Stimulated activated CD8-positive, alpha-beta memory T cell treated with anti-CD3 and anti-CD28 coated beads, Interleukin-4, amount 100 ng/mL, for 4 hours (primary cell): ENCODE data around the gene FAM227B.
"Not testable (repeated sequence)": the region's sequence is repeated elsewhere in the genome, so short reads cannot be mapped to it uniquely, and the experiment has no call there.

Source experiments
- DNase-seq, 2 donors: peaks; one replicate each; pipeline ENCODE4 v3.0.0-alpha.2; 2020; ENCODE audit warnings: low read depth in 2 of 2, low spot score in 1 of 2

Gene FAM227B

DNA sequence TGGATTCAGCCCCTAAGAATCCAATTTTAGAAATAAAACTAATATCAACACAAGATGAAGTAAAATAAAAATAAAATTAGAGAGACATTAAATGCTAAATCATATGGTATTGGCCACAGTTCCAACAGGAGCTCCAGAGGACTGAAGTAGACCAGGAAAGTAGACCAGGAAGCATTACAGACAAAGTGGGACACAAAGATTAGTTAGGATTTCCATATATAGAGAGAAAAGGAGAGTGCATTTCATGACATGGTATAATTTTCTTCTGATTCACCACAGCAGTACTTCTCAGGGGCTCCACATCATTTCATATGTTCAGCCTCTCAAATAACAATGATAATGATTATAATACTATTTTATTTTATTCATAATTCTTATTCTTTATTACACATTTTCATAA, 179.3 kb downstream of the FAM227B start:
- no peak for DNase-seq

DNA sequence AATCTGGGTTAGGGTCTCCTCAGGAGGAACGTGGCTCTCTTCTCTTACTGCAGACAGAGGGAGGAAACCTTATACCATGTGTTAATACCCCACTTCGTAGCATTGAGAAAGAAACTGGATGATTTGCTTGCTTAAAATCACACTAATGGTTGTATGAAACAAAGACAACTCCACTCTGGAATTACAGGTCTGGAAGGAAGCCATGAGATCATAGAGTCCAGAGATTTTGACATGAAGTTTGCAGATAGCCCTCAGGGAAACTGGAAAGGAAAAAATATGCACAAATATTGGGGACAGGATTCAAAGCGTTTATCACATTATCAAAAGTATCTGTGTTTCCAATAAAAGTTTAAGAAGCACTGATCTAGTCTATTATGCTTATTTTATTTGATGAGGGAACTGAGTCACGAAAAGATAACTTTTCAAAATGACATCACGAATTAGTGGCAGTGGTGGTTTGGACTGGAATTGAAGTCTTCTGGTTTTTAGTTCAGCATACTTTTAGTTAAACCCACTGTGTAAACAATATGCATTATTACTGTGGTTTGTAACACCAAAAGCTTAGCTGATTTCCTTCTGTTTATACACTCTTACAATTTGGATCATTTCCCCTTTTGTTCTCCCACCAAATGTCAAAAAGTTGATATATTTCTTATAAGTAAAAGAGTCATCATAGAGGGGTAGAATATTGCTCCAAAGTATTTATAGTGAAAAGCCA, 180.8 kb downstream of the FAM227B start:
- no peak for DNase-seq

DNA sequence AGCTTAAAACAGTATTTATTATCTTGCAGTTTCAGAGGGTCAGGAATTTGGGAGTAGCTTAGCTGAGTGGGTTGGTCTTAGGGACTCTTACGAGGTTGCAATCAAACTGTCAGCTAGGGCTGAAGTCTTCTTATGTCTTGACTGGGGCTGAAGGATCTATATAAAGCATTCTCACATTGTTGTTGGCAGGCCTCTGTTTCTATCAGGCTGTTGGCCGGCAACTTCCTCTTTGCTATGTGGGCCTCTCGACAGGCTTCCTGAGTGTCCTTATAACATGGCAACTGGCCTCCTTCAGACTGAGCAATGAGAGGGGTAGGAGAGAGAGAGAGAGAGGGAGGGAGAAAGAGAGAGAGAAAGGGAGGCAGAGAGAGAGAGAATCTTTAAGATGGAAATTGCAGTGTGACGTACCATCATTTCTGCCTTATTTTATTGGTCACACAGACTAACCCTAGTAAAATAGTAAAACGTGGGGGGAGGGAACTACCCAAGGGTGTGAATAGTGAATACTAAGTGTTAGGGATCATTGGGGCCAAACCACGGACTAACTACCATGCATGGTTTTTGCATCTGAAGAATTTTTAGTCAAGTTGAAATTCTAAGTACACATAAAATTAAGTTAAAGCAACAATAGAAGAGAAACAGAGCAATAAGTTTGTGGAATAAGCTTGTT, 181.5 kb downstream of the FAM227B start:
- DNase-seq = no peak

DNA sequence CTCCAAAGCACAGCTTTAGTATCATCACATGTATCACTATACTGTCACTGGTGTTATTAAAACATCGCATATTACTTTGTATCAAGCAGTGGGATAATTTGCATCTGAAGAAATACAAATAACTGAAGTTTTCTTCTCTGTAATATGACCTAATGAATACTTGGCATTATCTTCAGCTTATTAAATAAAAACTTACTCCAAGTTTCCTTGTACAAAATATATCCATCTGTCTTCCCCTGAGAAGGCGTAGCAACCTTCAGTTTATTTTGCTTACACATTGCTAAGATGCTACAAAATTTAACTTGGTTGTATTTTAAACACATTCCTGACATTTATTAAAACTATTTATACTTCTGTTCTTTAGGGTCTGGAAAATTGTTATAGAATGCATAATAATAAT, 183.9 kb downstream of the FAM227B start:
- no peak for DNase-seq

DNA sequence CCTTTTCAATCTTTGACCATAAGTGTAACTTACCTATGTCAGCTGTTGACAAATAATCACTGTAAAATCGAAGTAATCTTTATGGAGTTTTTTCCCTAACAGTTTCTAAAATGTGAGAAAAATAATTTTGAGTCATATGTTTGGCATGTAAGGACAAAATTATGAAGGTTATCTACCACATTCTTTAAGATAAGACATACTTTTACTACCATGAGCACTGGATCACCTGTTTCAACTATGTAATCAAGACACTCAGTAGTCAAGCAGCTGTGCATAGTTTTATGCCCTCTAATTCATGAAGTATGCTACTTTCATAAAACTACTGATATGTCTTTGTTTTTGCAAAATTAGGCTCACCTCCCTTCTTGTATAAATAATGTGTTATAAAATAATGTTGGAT, 185.4 kb downstream of the FAM227B start:
- no peak for DNase-seq

DNA sequence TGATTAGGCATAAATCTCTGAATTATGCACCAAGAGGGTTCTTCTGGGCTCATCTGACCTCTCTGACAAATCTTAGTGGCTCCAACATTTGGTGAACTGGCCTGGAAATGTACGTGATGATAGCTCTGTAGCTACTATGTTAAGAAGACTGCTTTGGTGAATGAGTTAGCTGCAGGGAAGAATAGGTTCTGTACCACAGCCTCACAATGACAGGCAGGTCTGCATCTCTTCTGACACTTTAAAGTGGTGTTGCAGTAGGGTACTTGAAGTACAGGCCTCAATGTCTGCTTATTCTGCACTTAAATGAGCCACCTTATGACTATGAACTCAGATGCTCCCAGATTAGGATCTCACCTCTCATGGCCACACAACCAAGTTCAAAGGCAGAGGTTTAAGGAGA, 190.6 kb downstream of the FAM227B start:
- no peak for DNase-seq

DNA sequence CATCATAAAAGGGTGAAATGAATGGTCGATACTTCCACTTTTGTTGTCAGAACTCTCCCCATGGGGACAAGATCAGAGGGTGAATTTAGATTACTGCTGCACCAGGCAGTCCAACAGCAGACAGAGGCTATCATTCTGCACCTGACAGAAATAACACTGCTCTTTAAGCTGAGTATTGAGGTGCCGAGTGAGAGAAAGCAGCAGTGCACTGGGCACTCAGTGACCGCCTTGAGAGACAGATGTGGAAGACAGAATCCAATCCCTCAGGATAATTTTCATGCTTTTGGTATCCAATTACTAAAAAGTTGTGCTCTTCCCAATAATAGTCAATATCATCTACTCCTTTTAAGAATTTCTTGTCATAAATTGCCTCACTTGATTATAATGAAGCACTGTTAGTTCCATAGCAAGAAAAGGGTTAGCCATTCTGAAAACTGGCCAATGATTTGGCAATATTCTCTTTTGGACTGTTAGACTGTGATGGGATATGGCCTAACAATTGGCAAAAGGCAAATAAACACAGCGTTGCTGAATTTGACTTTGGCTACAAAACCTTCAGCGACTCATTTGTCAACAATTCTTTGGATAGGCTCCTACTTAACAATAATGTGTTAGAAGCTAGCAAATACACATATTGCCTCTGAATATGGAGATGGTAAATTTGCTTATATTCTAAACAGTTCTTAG, 192.1 kb downstream of the FAM227B start:
- no peak for DNase-seq

DNA sequence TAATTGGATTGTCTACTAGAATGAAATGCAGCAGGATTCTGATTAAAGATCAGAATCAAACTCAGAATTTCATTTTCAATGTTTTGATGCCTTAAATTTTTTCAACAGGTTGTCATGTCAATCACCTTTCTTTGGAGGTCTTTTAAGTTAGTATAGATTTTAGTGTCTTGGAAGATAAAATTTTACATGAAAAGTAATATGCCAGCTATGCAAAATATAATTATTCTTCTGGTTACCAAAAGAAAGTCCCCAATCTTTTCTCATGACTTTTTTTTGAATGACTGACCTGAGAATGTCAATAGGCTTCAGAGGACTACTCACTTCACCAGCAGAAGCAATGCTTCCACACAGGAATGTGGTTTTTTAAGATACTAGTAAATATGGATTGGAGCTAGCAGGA, 193.2 kb downstream of the FAM227B start:
- DNase-seq = no peak

DNA sequence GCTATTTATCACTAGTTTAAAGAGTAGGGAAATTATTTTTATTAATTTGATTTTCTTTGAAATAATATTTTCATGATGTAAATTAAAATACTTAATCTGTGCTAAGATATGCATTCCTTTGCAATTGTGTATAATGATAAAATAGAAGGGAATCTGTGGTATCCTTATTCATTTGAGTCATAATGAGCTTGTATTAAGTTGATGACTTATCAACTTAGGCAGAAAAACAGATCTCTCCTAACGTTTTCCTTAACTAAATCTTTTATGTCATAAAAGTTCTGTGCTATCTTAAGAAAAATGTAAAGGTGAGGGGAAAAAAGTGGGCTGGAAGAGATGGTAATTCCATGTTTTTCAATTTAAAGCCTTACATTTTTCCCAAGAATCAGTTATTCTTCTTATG, 195.7 kb downstream of the FAM227B start:
- DNase-seq = no peak

DNA sequence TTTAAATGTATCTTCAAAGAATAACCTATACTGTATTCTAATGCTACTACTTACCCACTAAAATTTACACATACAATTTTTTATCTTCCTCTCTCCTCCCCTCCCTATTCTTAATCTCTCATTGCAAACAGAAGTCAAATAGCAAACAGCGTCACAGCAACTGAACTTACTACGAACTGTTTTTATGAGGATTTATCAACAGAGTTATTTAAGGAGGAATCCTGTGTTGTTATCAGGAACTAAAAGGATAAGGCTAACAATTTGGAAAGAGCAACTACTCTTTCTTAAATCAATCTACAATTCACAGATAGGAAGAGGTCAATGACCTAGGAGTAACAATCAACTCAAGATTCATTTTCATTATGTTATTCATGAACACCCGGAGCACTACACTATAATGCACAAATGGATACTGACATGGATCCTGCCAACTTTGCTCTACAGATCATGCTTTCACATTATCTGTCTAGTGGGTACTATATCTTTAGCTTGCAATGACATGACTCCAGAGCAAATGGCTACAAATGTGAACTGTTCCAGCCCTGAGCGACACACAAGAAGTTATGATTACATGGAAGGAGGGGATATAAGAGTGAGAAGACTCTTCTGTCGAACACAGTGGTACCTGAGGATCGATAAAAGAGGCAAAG, 196.6 kb downstream of the FAM227B start:
- no peak for DNase-seq

DNA sequence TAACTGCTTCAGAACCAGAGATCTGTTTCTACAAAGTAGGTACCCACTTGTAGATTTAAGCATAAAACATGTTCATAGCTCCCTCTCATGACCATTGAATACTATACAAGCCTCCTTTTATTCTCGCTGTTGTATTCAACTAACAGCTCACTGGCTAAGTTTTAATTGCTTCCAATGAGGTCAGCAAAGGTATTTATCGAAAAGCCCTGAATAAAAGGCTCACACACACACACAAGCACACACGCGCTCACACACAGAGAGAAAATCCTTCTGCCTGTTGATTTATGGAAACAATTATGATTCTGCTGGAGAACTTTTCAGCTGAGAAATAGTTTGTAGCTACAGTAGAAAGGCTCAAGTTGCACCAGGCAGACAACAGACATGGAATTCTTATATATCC, 197.6 kb downstream of the FAM227B start, which contains the start of gene FGF7:
Gene FGF7 (plus strand): TSS at position 222 of the 400 bp plus-strand sequence. CDS start 1,056 bp downstream, outside the sequence.
- no peak for DNase-seq

DNA sequence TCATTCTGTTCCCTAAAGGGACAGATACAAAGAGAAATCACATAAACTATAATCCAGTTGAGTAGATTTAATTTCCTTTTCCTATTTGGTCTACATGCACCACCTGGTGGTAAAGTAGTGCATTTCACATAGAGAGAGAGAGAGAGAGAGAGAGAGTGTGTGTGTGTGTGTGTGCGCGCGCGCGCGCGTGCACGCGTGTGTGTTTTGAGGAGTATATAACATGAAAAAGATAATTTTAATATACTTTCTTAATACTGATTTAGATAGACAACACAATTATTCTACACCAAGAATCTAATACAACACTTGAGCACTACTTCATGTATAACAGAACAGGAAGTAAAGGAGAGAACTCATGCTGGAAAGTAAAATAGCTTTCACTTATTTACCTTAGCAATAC, 198.6 kb downstream of the FAM227B start:
- no peak for DNase-seq

DNA sequence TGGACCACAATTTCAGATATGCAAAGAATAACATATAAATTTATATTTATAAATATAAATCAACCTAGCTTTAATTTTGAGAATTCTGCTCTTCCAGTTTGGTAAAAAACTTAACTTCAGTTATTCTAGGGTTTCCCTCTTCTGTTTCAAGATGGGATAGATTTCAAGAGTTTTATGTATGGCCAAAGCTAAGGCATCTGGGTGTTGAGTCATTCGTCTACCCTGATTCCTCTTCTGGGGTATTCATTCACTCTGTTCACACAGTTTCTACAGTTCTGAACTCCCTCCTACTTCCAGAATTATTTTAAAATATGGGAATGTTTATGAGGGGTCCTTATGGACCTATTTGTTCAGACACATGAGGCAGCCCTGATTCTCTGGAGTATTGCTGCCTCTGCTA, 201.8 kb downstream of the FAM227B start:
- no peak for DNase-seq

DNA sequence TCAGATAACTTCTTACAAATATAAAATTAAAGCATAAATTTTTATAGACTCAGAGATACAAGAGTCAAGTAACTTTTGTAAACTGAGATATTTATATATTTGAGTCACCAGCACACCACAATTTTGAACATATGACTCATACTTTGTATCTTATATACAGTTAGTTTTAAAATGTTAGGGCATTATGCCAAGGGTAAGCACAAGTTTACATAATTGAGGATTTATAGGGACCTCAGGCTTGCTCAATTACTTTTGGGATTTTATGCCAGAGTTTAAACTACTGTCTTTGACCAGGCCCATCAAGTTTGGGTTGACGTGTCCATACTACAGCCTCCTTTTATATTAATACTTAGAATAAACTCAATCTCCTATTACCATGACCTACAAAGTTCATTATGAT, 205.0 kb downstream of the FAM227B start:
- DNase-seq = no peak

DNA sequence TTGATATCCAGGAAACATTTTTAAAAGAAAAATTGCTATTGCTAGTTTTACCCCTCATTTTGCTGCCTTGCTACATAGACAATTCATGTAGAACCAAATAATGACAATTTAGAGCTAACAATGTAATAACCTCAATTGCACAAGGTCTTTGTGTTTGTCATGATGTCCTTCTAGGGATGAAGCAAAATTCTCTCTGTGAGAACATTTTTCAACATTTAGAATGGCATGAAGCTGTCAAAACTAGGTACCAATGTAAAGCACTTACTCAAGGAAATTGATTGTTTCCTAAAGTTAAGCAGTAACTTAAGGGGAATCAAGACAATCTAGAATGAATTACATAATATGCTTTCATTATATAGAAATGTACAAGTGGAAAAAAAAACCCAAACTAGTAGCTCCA, 205.5 kb downstream of the FAM227B start:
- DNase-seq = no peak

DNA sequence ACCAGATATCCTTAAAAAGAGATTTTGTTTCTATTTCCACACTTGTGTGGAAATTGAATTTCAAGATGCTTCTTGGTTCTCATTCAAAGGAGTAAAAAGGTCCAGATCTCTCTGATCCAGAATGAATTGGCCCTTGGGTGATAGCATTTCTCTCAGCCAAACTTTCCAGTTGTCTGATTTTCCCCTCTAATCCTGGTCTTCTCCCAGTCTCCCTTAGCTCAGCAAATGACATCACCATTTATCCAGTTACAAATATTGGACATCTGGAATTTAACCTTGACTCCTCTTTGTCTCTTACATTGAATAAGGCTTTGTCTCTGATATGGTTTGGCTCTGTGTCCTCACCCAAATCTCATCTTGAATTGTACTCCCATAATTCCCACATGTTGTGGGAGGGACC, 207.8 kb downstream of the FAM227B start:
- DNase-seq = no peak

DNA sequence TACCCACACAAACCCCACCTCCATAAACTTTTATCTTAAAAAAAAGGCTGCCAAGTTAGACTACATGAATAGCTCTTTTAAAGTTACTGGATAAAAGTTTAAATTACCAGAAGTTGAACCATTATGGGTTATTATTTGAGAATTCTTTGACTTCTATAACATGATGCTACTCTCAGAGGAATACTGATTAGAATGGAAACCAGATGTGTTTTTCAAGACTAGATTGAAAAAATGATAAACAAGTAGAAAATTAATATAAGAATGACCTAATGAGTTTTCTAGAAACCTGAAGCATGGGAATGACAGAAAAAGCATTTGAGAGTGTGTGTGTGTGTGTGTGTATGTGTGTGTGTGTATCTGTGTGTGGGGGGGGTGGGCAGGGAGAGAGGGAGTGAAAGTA, 210.0 kb downstream of the FAM227B start:
- DNase-seq = no peak

DNA sequence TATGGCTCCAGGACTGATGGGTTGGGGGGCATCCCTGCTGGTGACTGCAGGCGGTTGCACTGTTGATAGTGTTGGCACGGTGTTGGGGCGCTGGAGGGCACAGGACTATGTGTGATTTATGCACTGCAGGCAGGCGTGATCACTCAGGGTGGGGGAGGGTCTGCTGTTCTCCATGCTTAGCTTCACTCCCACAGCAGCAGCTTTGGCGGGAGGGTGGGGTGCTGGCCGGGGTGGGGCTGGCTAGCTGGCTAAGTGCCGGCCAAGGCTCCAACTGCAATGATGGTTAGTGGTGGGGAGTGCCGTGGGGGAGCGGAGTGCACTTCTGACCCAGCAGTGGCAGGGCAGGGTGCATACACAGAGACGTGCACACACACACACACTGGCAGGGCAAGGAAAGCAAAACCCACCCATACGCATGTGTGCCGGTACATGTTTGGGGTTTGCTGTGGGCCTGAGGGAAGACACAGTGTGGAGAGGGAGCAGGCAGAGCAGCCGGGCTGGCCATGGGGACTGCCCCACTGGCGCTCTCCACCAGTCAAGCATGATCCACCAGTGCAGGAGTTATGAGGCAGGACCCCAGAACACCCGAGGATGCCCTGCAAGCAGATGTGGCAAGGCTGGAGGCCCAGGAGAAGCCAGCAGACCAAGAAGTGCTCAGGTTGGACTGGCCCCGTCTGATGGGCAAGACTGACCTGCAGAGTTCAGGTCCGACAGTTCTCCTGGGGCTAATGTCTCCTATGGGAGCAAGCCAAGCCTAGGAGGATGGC, 214.1 kb downstream of the FAM227B start:
- DNase-seq = no peak

DNA sequence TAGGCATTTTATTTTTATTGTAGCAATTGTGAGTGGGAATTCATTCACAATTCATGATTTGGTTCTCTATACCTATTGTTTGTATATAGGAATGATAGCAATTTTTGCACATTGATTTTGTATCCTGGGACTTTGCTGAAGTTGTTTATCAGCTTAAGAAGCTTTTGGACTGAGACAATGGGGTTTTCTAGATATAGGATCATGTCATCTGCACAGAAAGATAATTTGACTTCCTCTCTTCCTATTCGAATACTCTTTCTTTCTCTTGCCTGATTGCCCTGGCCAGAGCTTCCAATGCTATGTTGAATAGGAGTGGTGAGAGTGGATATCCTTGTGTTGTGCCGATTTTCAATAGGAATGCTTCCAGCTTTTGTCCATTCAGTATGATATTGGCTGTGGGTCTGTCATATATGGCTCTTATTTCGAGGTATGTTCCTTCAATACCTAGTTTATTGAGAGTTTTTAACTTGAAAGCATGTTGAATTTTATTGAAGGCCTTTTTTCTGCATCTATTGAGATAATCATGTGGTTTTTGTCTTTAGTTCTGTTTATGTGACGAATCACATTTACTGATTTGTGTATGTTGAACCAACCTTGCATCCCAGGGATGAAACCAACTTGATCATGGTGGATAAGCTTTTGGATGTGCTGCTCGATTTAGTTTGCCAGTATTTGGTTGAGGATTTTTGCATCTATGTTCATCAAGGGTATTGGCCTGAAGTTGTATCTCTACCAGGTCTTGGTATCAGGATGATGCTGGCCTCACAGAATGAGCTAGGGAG, 217.9 kb downstream of the FAM227B start:
- not testable (repeated sequence) for DNase-seq

DNA sequence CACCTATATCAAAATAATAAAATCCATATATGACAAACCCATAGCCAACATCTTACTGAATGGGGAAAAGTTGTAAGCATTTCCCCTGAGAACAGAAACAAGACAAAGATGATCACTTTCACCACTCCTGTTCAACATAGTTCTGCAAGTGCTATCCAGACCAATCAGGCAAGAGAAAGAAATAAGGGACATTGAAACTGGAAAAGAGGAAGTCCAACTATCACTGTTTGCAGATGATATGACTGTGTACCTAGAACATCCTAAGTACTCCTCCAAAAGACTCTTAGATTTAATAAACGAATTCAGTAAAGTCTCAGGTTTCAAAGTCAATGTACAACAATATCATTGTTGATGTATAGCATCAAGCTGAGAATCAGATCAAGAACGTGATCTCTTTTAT, 233.1 kb downstream of the FAM227B start:
- no peak for DNase-seq
